Measurements from ENCODE around the gene SELL.

DNA sequence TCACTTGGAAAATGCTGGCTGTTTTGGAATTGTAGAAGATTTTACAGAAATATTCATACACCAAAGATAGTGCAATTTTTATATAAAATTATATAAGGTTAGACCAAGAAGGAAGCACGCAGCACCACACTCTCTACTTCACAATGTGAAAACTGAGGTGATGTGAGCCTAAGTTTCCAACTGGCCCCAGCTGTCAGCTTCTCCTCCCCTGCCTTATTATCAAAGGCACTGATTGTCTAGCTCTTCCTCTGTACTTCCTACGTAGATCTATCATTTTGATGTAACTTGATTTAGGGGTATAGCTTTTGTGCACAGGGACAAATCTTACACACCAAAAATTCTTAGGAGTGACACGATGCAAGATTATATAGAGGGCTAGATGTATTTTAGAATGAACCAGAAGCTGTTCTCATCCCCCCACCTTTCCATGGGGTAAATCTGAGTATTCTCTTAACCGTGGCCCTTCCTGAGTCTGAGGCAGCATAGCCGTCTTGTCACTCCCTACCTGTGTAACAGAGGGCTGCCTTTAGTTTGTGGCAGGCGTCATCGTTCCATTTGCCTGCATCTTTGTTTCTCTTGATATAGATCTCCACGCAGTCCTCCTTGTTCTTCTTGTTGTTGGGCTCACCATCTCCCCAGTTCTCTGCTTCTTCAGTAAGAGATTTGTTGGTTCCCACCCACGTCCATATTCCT lies 3.4 kb downstream of the SELL start:
- TF ChIP-seq CTCF (IDR thresholded peaks at IDR 0.05): no peak
- TF ChIP-seq POLR2AphosphoS5 (IDR thresholded peaks at IDR 0.05): no peak

All from sigmoid colon (tissue), 4 donors.